Endodermal cell (in vitro differentiated cells): Measurements from ENCODE around the gene EARS2. TPM values are rescaled to one million over a fixed set of nuclear protein-coding genes. Genes with fewer than 3 reads are reported as not detected.

ENCODE experiments used
- DNase-seq: peaks from one replicate; pipeline ENCODE4 v3.0.0-alpha.2; 2017
- H3K27ac ChIP-seq: 2 replicates; pipeline ENCODE4 v1.5.1; 2013; ENCODE audit warnings: mild to moderate bottlenecking, low read depth, low read length, moderate library complexity
- H3K27me3 ChIP-seq: 2 replicates; pipeline ENCODE4 v1.6.1; 2013; ENCODE audit warnings: mild to moderate bottlenecking, low read length, moderate library complexity; ENCODE audit not compliant: insufficient read depth, control insufficient read depth, poor library complexity, severe bottlenecking
- H3K36me3 ChIP-seq: 2 replicates; pipeline ENCODE4 v1.7.0; 2013; ENCODE audit warnings: mild to moderate bottlenecking, low read length, moderate library complexity; ENCODE audit not compliant: control insufficient read depth, insufficient read depth
- H3K4me1 ChIP-seq: one replicate; pipeline ENCODE4 v1.7.0; 2013; ENCODE audit warnings: low read length; ENCODE audit not compliant: control insufficient read depth, insufficient read depth
- H3K4me3 ChIP-seq: 2 replicates; pipeline ENCODE4 v1.5.1; 2013; ENCODE audit warnings: mild to moderate bottlenecking, low read length, moderate library complexity
- H3K9ac ChIP-seq: 2 replicates; pipeline ENCODE4 v1.6.1; 2013; ENCODE audit warnings: mild to moderate bottlenecking, low read length, moderate library complexity; ENCODE audit not compliant: poor library complexity, severe bottlenecking; ENCODE audit errors: extremely low read depth
- H3K9me3 ChIP-seq: 2 replicates; pipeline ENCODE4 v1.6.1; 2013; ENCODE audit warnings: mild to moderate bottlenecking, low read length, moderate library complexity; ENCODE audit not compliant: control insufficient read depth
- H3K27ac Mint-ChIP-seq: 2 replicates; pipeline ENCODE4 v1.8.0; 2020; ENCODE audit warnings: mixed read lengths
- H3K27me3 Mint-ChIP-seq: 2 replicates; pipeline ENCODE4 v1.8.0; 2021; ENCODE audit warnings: mild to moderate bottlenecking, mixed read lengths; ENCODE audit not compliant: insufficient read depth
- H3K36me3 Mint-ChIP-seq: 2 replicates; pipeline ENCODE4 v1.8.0; 2020; ENCODE audit warnings: low read depth, mixed read lengths
- H3K4me1 Mint-ChIP-seq: 2 replicates; pipeline ENCODE4 v1.8.0; 2020; ENCODE audit warnings: mixed read lengths
- H3K4me3 Mint-ChIP-seq: 2 replicates; pipeline ENCODE4 v1.8.0; 2020; ENCODE audit warnings: mild to moderate bottlenecking, moderate library complexity, mixed read lengths
- H3K9me3 Mint-ChIP-seq: 2 replicates; pipeline ENCODE4 v1.8.0; 2020; ENCODE audit warnings: mild to moderate bottlenecking, mixed read lengths
- CTCF ChIP-seq: fragments of 200-600 bp; sonication (generic); conservative IDR thresholded peaks from 2 replicates; pipeline ENCODE4 v1.5.0; 2021; ENCODE audit warnings: antibody characterized with exemption, mild to moderate bottlenecking
- WGBS, 2 experiments: methylation state at CpG; one replicate each; pipeline versions ENCODE4 v1.1.5 to v1.1.7; 2013; ENCODE audit warnings: missing lambda C conversion rate in 2 of 2, mixed read lengths in 1 of 2; ENCODE audit not compliant: insufficient coverage in 1 of 2, insufficient read length in 1 of 2; 5-methylcytosine and 5-hydroxymethylcytosine counted together
- total RNA-seq, 2 donors: library from RNA; stranded (reverse); fragmentation: NEBNext Ultra II Directional in 1 of 2; extraction: Animal tissue kit (Norgen Biotek cat#: 25700) in 1 of 2; gene quantifications; 2 replicates in 1 of 2; 3 replicates in 1 of 2; pipeline ENCODE4 v1.2.1, GENCODE V29; 2021

The EARS2 gene
- total RNA-seq, 2 donors from 2014 or later = 32.0 to 36.1 TPM

- TF ChIP-seq CTCF = no peak
- no peaks in the 10 kb centered on the region for H3K9me3 Mint-ChIP-seq
- Histone ChIP-seq H3K9me3 (no peaks in the 10 kb centered on the region), H3K4me1 (peaks cover 5% of the 10 kb centered on the region), H3K27ac (no peak overlapping the region), H3K36me3 (peaks cover 83% of the 10 kb centered on the region), H3K9ac (no peak overlapping the region), H3K27me3 (no peaks in the 10 kb centered on the region), H3K4me3 (no peak overlapping the region)
- no peaks in the 10 kb centered on the region for H3K4me1 Mint-ChIP-seq
- H3K27ac Mint-ChIP-seq = no peak overlapping the region
- no peak for DNase-seq
- no peak overlapping the region for H3K4me3 Mint-ChIP-seq
- H3K27me3 Mint-ChIP-seq = no peaks in the 10 kb centered on the region
- peaks cover 72% of the 10 kb centered on the region for H3K36me3 Mint-ChIP-seq
- WGBS, 2 experiments = 93 to 94% methylated on average over 3 of the region's 3 CpGs
Measured at GRCh38 chr16:23524886-23525285, 32.3 kb downstream of the EARS2 start.

- H3K36me3 ChIP-seq = peaks cover 83% of the 10 kb centered on the region
Measured at GRCh38 chr16:23523876-23524385, 33.2 kb downstream of the EARS2 start.

GRCh38 chr16:23523321-23523720 lies 33.8 kb downstream of the EARS2 start:
- Histone ChIP-seq H3K27me3 (no peaks in the 10 kb centered on the region), H3K4me1 (peaks cover under 1% of the 10 kb centered on the region), H3K36me3 (peaks cover 80% of the 10 kb centered on the region), H3K9me3 (no peaks in the 10 kb centered on the region), H3K27ac (no peak overlapping the region), H3K4me3 (no peak overlapping the region), H3K9ac (no peak overlapping the region)
- no peak for DNase-seq
- no peaks in the 10 kb centered on the region for H3K4me1 Mint-ChIP-seq
- no peak for TF ChIP-seq CTCF
- H3K27ac Mint-ChIP-seq = no peak overlapping the region
- H3K27me3 Mint-ChIP-seq = no peaks in the 10 kb centered on the region
- H3K9me3 Mint-ChIP-seq = no peaks in the 10 kb centered on the region
- 94 to 96% methylated on average over 4 to 6 of the region's 6 CpGs for WGBS, 2 experiments
- peaks cover 76% of the 10 kb centered on the region for H3K36me3 Mint-ChIP-seq
- H3K4me3 Mint-ChIP-seq = no peak overlapping the region

More at GRCh38 chr16:23523876-23524385, 33.2 kb downstream of the EARS2 start:
- Histone ChIP-seq H3K9me3 (no peaks in the 10 kb centered on the region), H3K4me1 (peaks cover 5% of the 10 kb centered on the region), H3K4me3 (no peak overlapping the region), H3K9ac (no peak overlapping the region), H3K27me3 (no peaks in the 10 kb centered on the region), H3K27ac (no peak overlapping the region)
- Mint-ChIP-seq H3K4me3 (no peak overlapping the region), H3K27ac (peak overlapping the region; percentile 30), H3K36me3 (peaks cover 77% of the 10 kb centered on the region), H3K27me3 (no peaks in the 10 kb centered on the region), H3K9me3 (no peaks in the 10 kb centered on the region), H3K4me1 (no peaks in the 10 kb centered on the region)
- no peak for DNase-seq
- 94 to 100% methylated on average over 7 of the region's 7 CpGs for WGBS, 2 experiments
- TF ChIP-seq CTCF = no peak
